A673 (cell line): Measurements from ENCODE around the gene RERE.

Experiments used
- EZH2 ChIP-seq: fragments of 200-600 bp; sonication (generic); IDR thresholded peaks from 2 replicates; pipeline ENCODE4 v1.6.1; 2017; ENCODE audit warnings: borderline replicate concordance, low read depth, mild to moderate bottlenecking, mixed read lengths, antibody characterized with exemption, low read length; ENCODE audit not compliant: poor library complexity, severe bottlenecking
- TF ChIP-seq, protein P1 (sequence below): fragments of 300-800, 200-600 bp; sonication (generic); conservative IDR thresholded peaks from 2 replicates; pipeline ENCODE4 v1.5.1; 2017; ENCODE audit warnings: low read depth, mild to moderate bottlenecking, antibody characterized with exemption, low read length, moderate library complexity, mixed read lengths

DNA sequence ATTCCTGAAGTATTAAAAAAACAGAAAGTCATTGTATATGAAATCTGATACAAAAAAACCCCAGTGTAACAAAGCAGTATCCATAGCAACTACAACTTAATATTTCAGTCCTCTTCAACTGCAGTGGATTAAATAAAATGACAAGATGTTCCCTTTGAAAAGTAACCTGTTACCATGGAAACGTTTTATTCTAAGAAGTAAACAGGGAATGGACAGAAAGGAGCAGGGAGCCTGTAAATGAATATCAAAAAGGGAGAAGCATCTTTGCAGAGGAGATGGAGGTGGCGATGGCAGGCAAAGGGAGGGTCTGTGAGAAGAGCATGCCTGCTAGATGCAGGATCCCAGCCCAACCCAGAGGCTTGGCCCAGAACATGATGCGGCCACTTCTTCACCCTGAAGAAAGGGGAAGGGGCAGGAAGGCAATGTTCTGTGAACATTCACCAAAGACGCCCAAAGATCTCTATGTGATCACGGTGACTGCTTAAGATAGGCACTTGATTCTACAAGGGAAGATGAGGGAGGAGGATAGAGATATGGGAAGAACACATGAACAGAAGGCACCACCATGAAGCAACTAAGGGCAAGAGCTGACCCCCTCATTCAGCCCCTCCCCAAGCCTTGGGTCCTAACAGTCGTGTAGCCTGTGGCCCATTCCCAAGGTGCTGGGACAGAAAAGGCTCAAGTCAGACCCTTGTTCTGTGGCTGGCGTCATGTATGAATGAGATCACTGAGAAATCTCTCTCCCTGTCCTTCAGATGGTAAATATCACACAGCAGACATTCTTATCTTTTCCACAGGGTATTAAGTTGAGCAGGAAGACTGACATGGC is 299.6 kb downstream of the RERE start:
- TF ChIP-seq, protein P1, sequence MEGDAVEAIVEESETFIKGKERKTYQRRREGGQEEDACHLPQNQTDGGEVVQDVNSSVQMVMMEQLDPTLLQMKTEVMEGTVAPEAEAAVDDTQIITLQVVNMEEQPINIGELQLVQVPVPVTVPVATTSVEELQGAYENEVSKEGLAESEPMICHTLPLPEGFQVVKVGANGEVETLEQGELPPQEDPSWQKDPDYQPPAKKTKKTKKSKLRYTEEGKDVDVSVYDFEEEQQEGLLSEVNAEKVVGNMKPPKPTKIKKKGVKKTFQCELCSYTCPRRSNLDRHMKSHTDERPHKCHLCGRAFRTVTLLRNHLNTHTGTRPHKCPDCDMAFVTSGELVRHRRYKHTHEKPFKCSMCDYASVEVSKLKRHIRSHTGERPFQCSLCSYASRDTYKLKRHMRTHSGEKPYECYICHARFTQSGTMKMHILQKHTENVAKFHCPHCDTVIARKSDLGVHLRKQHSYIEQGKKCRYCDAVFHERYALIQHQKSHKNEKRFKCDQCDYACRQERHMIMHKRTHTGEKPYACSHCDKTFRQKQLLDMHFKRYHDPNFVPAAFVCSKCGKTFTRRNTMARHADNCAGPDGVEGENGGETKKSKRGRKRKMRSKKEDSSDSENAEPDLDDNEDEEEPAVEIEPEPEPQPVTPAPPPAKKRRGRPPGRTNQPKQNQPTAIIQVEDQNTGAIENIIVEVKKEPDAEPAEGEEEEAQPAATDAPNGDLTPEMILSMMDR, result no peak
- TF ChIP-seq EZH2, result no peak
